Coronary artery (tissue), 2 donors: ENCODE data around the gene TOMM6.
"Not testable (repeated sequence)": the region's sequence is repeated elsewhere in the genome, so short reads cannot be mapped to it uniquely, and the experiment has no call there.

ENCODE experiments used
- DNase-seq: peaks from one replicate; pipeline ENCODE4 v3.0.0-alpha.2; 2017; ENCODE audit warnings: low spot score
- H3K27ac ChIP-seq, 2 donors: fragments of 200-600 bp; sonication (generic); one replicate each; pipeline ENCODE4 v1.5.1; 2016 to 2019
- H3K4me3 ChIP-seq: fragments of 200-600 bp; sonication (generic); 2 replicates; pipeline ENCODE4 v1.5.1; 2016; ENCODE audit warnings: mild to moderate bottlenecking, moderate library complexity
- TF ChIP-seq, protein P1 (sequence below): fragments of 200-600 bp; sonication (generic); IDR thresholded peaks from one replicate; pipeline ENCODE4 v1.5.1; 2019; ENCODE audit warnings: antibody characterized with exemption

TOMM6 gene

DNA sequence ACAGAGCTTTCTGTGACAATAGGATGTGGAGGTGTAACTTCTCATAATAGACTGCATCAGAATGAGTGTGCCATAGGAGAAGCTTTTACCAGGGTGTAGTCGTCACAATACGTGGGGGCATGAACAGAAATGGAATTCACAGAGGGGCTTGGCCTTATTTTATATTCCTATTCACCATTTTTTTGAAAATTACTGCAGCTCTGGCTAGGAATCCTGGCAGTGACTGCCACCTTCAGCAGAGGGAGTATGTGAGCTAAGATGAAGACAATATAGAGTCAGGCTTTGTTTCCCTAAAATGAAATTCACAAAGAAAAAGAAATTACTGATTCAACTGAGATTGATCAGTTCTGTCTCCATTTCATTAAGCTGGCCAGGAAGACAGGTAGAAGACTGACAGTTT, 13.9 kb downstream of the TOMM6 start:
- DNase-seq = no peak
- no peak overlapping the region for H3K27ac ChIP-seq
- H3K4me3 ChIP-seq = no peak overlapping the region
- TF ChIP-seq, protein P1, sequence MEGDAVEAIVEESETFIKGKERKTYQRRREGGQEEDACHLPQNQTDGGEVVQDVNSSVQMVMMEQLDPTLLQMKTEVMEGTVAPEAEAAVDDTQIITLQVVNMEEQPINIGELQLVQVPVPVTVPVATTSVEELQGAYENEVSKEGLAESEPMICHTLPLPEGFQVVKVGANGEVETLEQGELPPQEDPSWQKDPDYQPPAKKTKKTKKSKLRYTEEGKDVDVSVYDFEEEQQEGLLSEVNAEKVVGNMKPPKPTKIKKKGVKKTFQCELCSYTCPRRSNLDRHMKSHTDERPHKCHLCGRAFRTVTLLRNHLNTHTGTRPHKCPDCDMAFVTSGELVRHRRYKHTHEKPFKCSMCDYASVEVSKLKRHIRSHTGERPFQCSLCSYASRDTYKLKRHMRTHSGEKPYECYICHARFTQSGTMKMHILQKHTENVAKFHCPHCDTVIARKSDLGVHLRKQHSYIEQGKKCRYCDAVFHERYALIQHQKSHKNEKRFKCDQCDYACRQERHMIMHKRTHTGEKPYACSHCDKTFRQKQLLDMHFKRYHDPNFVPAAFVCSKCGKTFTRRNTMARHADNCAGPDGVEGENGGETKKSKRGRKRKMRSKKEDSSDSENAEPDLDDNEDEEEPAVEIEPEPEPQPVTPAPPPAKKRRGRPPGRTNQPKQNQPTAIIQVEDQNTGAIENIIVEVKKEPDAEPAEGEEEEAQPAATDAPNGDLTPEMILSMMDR = no peak

DNA sequence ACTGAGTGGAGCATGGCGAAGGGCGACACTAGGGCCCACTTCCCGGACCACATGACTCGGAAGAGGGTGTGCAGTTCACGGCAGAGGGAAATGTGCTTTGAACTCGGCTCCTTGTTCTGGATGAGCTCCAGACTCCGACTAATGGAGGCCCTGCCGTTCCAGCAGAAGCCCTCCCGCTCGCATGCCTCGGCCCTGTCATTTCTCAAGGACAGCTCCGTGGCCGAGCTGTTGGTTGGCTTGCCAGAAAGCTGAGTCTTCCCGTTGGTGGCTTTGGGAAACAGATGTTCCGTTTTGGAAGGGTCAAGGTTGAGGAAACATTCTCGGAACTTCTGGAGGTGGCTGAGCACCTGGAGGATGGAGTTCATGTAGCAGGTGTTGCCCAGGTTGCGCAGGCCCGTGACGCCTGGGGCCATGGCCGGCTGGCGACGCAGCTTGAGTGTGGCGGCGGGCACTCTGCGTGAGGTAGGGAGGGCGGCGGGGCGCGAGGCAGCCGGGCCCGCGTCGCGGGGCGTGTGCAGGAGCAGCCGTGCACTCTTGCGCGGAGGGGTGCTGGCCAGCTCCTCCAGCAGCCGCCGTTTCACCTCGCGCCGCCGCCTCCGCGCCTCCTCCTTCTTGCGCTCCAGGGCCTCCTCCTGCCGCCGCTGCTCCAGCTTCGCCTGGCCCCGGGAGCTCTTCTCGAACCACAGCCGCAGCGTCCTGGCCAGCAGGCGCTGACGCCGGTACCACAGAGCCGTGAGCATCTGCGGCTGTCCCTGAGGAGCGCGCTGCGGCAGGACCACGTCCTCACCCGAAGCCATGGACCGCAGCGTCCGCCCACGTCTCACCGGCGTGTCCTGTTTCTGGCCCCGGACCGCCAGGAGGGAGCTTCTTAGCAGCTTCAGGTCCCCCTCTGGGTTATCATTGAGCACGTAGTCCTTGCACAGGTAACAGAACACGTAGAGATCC, 18.6 kb downstream of the TOMM6 start:
- Histone ChIP-seq H3K4me3 (no peak overlapping the region), H3K27ac (no peak overlapping the region)
- TF ChIP-seq, protein P1 = no peak
- no peak for DNase-seq

DNA sequence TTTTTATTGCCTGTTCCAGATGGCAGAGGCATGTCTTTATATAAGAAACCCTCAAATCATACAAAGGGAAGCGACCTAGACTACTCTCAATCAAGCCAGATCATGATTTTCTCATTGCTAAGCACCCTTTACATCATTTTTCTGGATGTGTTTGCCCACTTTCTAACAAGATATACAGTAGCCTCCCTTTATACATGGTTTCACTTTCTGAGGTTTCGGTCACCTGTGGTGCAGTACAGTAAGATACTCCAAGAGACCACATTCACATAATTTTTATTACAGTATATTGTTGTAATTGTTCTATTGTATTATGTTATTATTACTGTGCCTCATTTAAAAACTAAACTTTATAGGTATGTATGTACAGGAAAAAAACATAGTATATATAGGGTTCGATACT, 23.6 kb downstream of the TOMM6 start:
- DNase-seq = no peak

DNA sequence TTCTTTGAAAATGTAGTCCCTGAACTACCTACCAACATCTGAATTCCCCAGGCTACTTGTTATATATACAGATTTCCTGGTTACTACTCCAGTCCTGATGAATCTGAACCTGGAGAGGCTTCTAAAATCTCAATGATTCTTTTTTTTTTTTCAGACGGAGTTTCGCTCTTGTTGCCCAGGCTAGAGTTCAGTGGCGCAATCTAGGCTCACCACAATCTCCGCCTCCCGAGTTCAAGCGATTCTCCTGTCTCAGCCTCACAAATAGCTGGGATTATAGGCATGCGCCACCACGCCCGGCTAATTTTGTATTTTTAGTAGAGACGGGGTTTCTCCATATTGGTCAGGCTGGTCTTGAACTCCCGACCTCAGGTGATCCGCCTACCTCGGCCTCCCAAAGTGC, 24.5 kb downstream of the TOMM6 start:
- H3K4me3 ChIP-seq, H3K27ac ChIP-seq, DNase-seq: not testable (repeated sequence)

More for the DNA sequence above, 23.6 kb downstream of the TOMM6 start:
- H3K27ac ChIP-seq = no peak overlapping the region
- TF ChIP-seq, protein P1 = no peak
- no peak overlapping the region for H3K4me3 ChIP-seq

DNA sequence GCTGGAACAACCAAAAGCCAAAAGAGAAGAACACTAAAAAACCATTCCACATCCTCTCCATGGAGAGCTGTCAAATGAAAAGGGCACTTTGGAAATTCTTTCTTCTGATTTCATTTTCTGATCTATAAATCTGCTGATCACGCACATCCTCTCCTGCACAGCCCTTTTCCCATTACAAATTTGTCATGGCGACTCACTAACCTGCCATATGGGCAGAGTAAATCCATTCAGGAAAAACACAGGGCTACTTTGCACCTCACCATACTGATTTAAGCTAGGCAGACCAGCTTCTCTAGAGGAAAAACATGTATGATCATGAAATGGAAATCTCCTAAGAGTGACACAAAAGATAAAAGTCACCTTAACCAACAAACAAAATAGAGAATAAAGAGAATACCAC, 26.0 kb downstream of the TOMM6 start:
- Histone ChIP-seq H3K27ac (no peak overlapping the region), H3K4me3 (no peak overlapping the region)
- no peak for DNase-seq
- TF ChIP-seq, protein P1 = no peak

DNA sequence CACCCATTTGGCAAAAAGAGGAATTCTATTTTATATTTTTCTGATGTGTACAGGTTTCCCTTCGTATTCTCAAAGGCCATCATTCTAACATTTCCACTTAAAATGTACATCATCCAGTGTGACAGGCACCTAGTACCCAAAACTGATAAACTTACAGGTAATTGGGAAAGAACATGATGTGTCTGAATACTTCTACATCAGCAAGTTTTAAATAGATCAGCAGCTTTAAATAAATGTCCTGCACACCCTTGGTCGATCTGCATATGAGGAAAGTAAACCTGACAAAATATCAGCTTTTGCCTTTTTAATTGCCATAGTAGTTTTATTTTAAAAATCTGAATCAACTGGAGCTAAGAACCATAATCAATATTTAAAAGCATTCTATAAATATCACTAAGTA, 26.5 kb downstream of the TOMM6 start:
- H3K27ac ChIP-seq = no peak overlapping the region
- TF ChIP-seq, protein P1 = no peak
- DNase-seq = no peak
- H3K4me3 ChIP-seq = no peak overlapping the region

DNA sequence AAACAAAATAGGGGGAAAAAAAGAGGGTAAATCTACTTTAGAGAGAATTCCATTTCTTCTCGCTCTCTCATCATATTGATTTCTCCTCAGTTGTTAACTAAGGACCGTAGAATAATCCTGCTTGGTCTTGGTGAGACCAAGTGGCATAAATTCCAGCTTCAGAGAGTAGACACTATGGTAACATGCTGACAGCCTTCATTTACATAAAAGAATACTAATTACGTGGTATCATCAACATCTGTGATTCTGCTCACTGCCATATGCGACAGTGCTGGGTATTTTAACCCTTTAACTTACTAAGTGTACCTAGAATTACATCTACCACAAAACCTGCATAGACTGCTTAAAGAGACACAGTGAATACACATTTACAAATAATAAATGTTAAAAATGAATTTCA, 27.1 kb downstream of the TOMM6 start:
- Histone ChIP-seq H3K4me3 (no peak overlapping the region), H3K27ac (no peak overlapping the region)
- no peak for DNase-seq
- TF ChIP-seq, protein P1 = no peak
